Mesothelial cell of epicardium (in vitro differentiated cells): ENCODE results near the gene MAP10. TPM values are rescaled to one million over a fixed set of nuclear protein-coding genes. Genes with fewer than 3 reads are reported as not detected.

Experiments used
- DNase-seq, 2 experiments: peaks; one replicate each; pipeline ENCODE4 v3.0.0; 2021; ENCODE audit warnings: low spot score in 2 of 2; ENCODE audit not compliant: unreplicated experiment in 2 of 2
- H3K27ac Mint-ChIP-seq: 2 replicates; pipeline ENCODE4 v1.8.0; 2021; ENCODE audit warnings: mixed read lengths
- H3K27me3 Mint-ChIP-seq: 2 replicates; pipeline ENCODE4 v1.8.0; 2021; ENCODE audit warnings: low read depth, mixed read lengths
- H3K36me3 Mint-ChIP-seq: 2 replicates; pipeline ENCODE4 v1.8.0; 2021; ENCODE audit warnings: mixed read lengths
- H3K4me1 Mint-ChIP-seq: 2 replicates; pipeline ENCODE4 v1.8.0; 2021; ENCODE audit warnings: mixed read lengths
- H3K4me3 Mint-ChIP-seq: 2 replicates; pipeline ENCODE4 v1.8.0; 2021; ENCODE audit warnings: mild to moderate bottlenecking, moderate library complexity, mixed read lengths
- H3K9me3 Mint-ChIP-seq: 2 replicates; pipeline ENCODE4 v1.8.0; 2021; ENCODE audit warnings: mixed read lengths
- CTCF ChIP-seq: fragments of 200-600 bp; sonication (generic); IDR thresholded peaks from one replicate; pipeline ENCODE4 v1.5.0; 2021; ENCODE audit warnings: antibody characterized with exemption; ENCODE audit not compliant: unreplicated experiment
- total RNA-seq: library from RNA; stranded (reverse); gene quantifications from 3 replicates; pipeline ENCODE4 v1.2.1, GENCODE V29; 2021

MAP10 gene
- total RNA-seq, 1 donor from 2014 or later: 2.3 TPM

- peaks cover 5% of the 10 kb centered on the region for H3K36me3 Mint-ChIP-seq
- no peaks in the 10 kb centered on the region for H3K27me3 Mint-ChIP-seq
- H3K9me3 Mint-ChIP-seq: peaks cover 21% of the 10 kb centered on the region
- TF ChIP-seq CTCF: no peak
- H3K4me3 Mint-ChIP-seq: peak overlapping the region; percentile 70
- H3K4me1 Mint-ChIP-seq: peaks cover 4% of the 10 kb centered on the region
- H3K27ac Mint-ChIP-seq: no peak overlapping the region
- DNase-seq: no peak
These were observed 932 bp downstream of the MAP10 start for GRCh38 chr1:232806186-232806510.

GRCh38 chr1:232810856-232811255 is 5.6 kb downstream of the MAP10 start:
- peaks cover 3% of the 10 kb centered on the region for H3K36me3 Mint-ChIP-seq
- H3K4me3 Mint-ChIP-seq: no peak overlapping the region
- no peak overlapping the region for H3K27ac Mint-ChIP-seq
- peaks cover 17% of the 10 kb centered on the region for H3K9me3 Mint-ChIP-seq
- no peak for DNase-seq
- peaks cover 3% of the 10 kb centered on the region for H3K4me1 Mint-ChIP-seq
- TF ChIP-seq CTCF: no peak
- no peaks in the 10 kb centered on the region for H3K27me3 Mint-ChIP-seq

GRCh38 chr1:232812560-232812959 is 7.3 kb downstream of the MAP10 start:
- H3K27me3 Mint-ChIP-seq: no peaks in the 10 kb centered on the region
- peaks cover 3% of the 10 kb centered on the region for H3K9me3 Mint-ChIP-seq
- no peak for DNase-seq
- peaks cover 3% of the 10 kb centered on the region for H3K4me1 Mint-ChIP-seq
- TF ChIP-seq CTCF: no peak
- H3K36me3 Mint-ChIP-seq: no peaks in the 10 kb centered on the region
- no peak overlapping the region for H3K4me3 Mint-ChIP-seq
- H3K27ac Mint-ChIP-seq: no peak overlapping the region

- H3K4me1 Mint-ChIP-seq: peaks cover 3% of the 10 kb centered on the region
- no peaks in the 10 kb centered on the region for H3K27me3 Mint-ChIP-seq
- H3K36me3 Mint-ChIP-seq: no peaks in the 10 kb centered on the region
- DNase-seq: no peak
- H3K9me3 Mint-ChIP-seq: no peaks in the 10 kb centered on the region
- H3K4me3 Mint-ChIP-seq: no peak overlapping the region
- no peak for TF ChIP-seq CTCF
- no peak overlapping the region for H3K27ac Mint-ChIP-seq
These were observed 7.9 kb downstream of the MAP10 start for GRCh38 chr1:232813097-232813496.

GRCh38 chr1:232813760-232814159 is 8.5 kb downstream of the MAP10 start:
- H3K27me3 Mint-ChIP-seq: no peaks in the 10 kb centered on the region
- no peak for DNase-seq
- H3K4me3 Mint-ChIP-seq: no peak overlapping the region
- no peaks in the 10 kb centered on the region for H3K36me3 Mint-ChIP-seq
- H3K4me1 Mint-ChIP-seq: peaks cover 3% of the 10 kb centered on the region
- H3K27ac Mint-ChIP-seq: no peak overlapping the region
- no peaks in the 10 kb centered on the region for H3K9me3 Mint-ChIP-seq
- no peak for TF ChIP-seq CTCF

GRCh38 chr1:232816324-232816723 is 11.1 kb downstream of the MAP10 start:
- no peaks in the 10 kb centered on the region for H3K36me3 Mint-ChIP-seq
- TF ChIP-seq CTCF: no peak
- no peaks in the 10 kb centered on the region for H3K9me3 Mint-ChIP-seq
- peaks cover 3% of the 10 kb centered on the region for H3K4me1 Mint-ChIP-seq
- no peak overlapping the region for H3K27ac Mint-ChIP-seq
- DNase-seq: no peak
- H3K27me3 Mint-ChIP-seq: no peaks in the 10 kb centered on the region
- H3K4me3 Mint-ChIP-seq: no peak overlapping the region
